T-helper 2 cell treated with Interferon-gamma antibody and Interleukin-4, amounts not matched to agents 100 ng/mL and 5 ng/mL, for 36 hours (primary cell): ENCODE measurements around the gene AVL9. TPM values are rescaled to one million over a fixed set of nuclear protein-coding genes. Genes with fewer than 3 reads are reported as not detected.
"Not testable (repeated sequence)": the region's sequence is repeated elsewhere in the genome, so short reads cannot be mapped to it uniquely, and the experiment has no call there.

ENCODE experiments used
- intact Hi-C: fragments of 100-400 bp; cut with micrococcal nuclease; formaldehyde crosslinking; loops from one replicate; pipeline ENCODE4 v1.15.1; 2023
- total RNA-seq: library from RNA; stranded (reverse); gene quantifications from 2 replicates; pipeline ENCODE4 v1.2.3, GENCODE V29; 2022

Gene AVL9
- total RNA-seq, 1 donor from 2014 or later, result 34.9 TPM

DNA sequence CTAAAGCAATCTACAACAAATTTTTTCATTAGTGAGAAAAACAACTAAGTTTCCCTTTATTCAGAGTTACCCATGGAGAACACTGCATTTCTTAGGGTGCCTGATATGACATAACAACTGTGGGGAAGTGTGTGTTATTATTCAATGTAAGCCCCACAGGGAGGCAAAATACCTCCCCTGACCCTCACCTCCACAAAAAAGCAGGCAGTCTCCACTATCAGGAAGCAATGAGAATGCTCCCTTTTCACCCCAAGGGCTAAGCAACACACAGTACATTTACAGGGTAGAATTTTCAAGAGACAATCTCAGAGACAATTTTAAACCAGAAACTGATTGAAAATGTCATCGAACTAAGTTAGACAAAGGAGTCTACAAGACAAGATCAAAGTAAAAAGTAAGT, 138.2 kb downstream of the AVL9 start:
- intact Hi-C loops, result not testable (repeated sequence)

GRCh38 chr7:32634798-32635393, 139.6 kb downstream of the AVL9 start:
- intact Hi-C loops, result not testable (repeated sequence)

GRCh38 chr7:32636725-32637462, 141.6 kb downstream of the AVL9 start:
- intact Hi-C loops, result not testable (repeated sequence)

DNA sequence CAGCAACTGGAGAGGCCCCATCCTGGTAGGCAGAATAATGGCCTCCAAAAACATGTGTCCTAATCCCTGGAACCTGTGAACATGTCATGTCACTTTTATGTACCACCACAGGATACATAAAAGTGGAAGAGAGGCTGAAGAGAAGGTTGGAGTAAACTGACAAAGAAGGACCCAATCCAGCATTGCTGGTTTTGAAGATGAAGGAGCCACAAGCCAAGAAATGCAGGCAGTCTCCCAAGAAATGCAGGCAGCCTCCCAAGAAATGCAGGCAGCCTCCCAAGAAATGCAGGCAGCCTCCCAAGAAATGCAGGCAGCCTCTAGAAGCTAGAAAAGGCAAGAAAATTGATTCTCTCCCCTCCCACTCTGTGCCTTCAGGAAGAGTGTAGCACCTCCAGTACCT, 142.3 kb downstream of the AVL9 start:
- intact Hi-C loops, result not testable (repeated sequence)

Other genes with a start within 250 kb of the AVL9 start
- 72.1 and 80.0 TPM in 2 replicates for gene LSM5, start 5.1 kb upstream of the AVL9 start, total RNA-seq